ENCODE measurements around the gene CABLES1.

CABLES1 gene

GRCh38 chr18:23194997-23195957, 60.0 kb downstream of the CABLES1 start:
- no peak for DNase-seq

- no peak for DNase-seq
Observed at GRCh38 chr18:23196119-23197007, 61.1 kb downstream of the CABLES1 start.

GRCh38 chr18:23198217-23198845, 63.0 kb downstream of the CABLES1 start:
- DNase-seq = no peak

GRCh38 chr18:23200756-23201155, 65.5 kb downstream of the CABLES1 start:
- DNase-seq = no peak

- no peak for DNase-seq
Observed at GRCh38 chr18:23201741-23202140, 66.5 kb downstream of the CABLES1 start.

- DNase-seq = no peak
Observed at GRCh38 chr18:23203891-23204432, 68.7 kb downstream of the CABLES1 start.

GRCh38 chr18:23204589-23205235, 69.4 kb downstream of the CABLES1 start:
- no peak for DNase-seq

- DNase-seq = no peak
Observed at GRCh38 chr18:23205980-23206379, 70.7 kb downstream of the CABLES1 start.

- no peak for DNase-seq
Observed at GRCh38 chr18:23207191-23207955, 72.1 kb downstream of the CABLES1 start.

- no peak for DNase-seq
Observed at GRCh38 chr18:23207994-23208393, 72.7 kb downstream of the CABLES1 start.

- DNase-seq = no peak
Observed at GRCh38 chr18:23208600-23208999, 73.3 kb downstream of the CABLES1 start.

GRCh38 chr18:23209031-23209430, 73.7 kb downstream of the CABLES1 start:
- DNase-seq = no peak

- DNase-seq = no peak
Observed at GRCh38 chr18:23209796-23210195, 74.5 kb downstream of the CABLES1 start.

GRCh38 chr18:23210526-23210925, 75.2 kb downstream of the CABLES1 start:
- no peak for DNase-seq

GRCh38 chr18:23211146-23211545, 75.9 kb downstream of the CABLES1 start:
- DNase-seq = no peak

- DNase-seq = no peak
Observed at GRCh38 chr18:23212161-23212560, 76.9 kb downstream of the CABLES1 start.

- no peak for DNase-seq
Observed at GRCh38 chr18:23213200-23213599, 77.9 kb downstream of the CABLES1 start.

GRCh38 chr18:23217781-23218180, 82.5 kb downstream of the CABLES1 start:
- no peak for DNase-seq

- no peak for DNase-seq
Observed at GRCh38 chr18:23220355-23220754, 85.1 kb downstream of the CABLES1 start.

GRCh38 chr18:23223641-23224040, 88.4 kb downstream of the CABLES1 start:
- DNase-seq = no peak

GRCh38 chr18:23225503-23225902, 90.2 kb downstream of the CABLES1 start:
- no peak for DNase-seq

All from inflammatory macrophage (primary cell).